Trophoblast cell (in vitro differentiated cells and primary cell): ENCODE measurements around the gene ATP6AP2.

Experiments
- DNase-seq, 2 donors: peaks; one replicate each; pipeline ENCODE4 v3.0.0-alpha.2; 2016
- H2AFZ ChIP-seq: 2 replicates; pipeline ENCODE4 v1.6.1; 2013; ENCODE audit warnings: low read length, moderate library complexity, mild to moderate bottlenecking; ENCODE audit not compliant: insufficient read depth, poor library complexity
- H2AK5ac ChIP-seq: 2 replicates; pipeline ENCODE4 v1.6.1; 2013; ENCODE audit warnings: mild to moderate bottlenecking, low read length
- H2BK120ac ChIP-seq: 2 replicates; pipeline ENCODE4 v1.6.1; 2013; ENCODE audit warnings: low read length, mild to moderate bottlenecking, moderate library complexity; ENCODE audit not compliant: insufficient read depth, poor library complexity
- H2BK12ac ChIP-seq: 2 replicates; pipeline ENCODE4 v1.6.1; 2013; ENCODE audit warnings: mild to moderate bottlenecking, low read length, moderate library complexity
- H2BK5ac ChIP-seq: 2 replicates; pipeline ENCODE4 v1.6.1; 2013; ENCODE audit warnings: low read length, low read depth, moderate library complexity, mild to moderate bottlenecking; ENCODE audit not compliant: poor library complexity
- H3K14ac ChIP-seq: 2 replicates; pipeline ENCODE4 v1.6.1; 2013; ENCODE audit warnings: mild to moderate bottlenecking, low read length
- H3K18ac ChIP-seq: 2 replicates; pipeline ENCODE4 v1.6.1; 2013; ENCODE audit warnings: mild to moderate bottlenecking, low read length
- H3K23ac ChIP-seq: 2 replicates; pipeline ENCODE4 v1.6.1; 2013; ENCODE audit warnings: low read length
- H3K27ac ChIP-seq: 2 replicates; pipeline ENCODE4 v1.5.1; 2013; ENCODE audit warnings: low read depth, mild to moderate bottlenecking, inconsistent platforms, low read length, moderate library complexity
- H3K27me3 ChIP-seq: 2 replicates; pipeline ENCODE4 v1.6.1; 2013; ENCODE audit warnings: inconsistent platforms, mild to moderate bottlenecking, low read length, moderate library complexity; ENCODE audit not compliant: insufficient read depth
- H3K36me3 ChIP-seq, 2 experiments: 1 replicate in 1 of 2; 2 replicates in 1 of 2; pipeline ENCODE4 v1.6.1; 2013; ENCODE audit warnings: low read length in 2 of 2, mild to moderate bottlenecking in 2 of 2, moderate library complexity in 1 of 2; ENCODE audit not compliant: insufficient read depth in 2 of 2, control insufficient read depth in 1 of 2
- H3K4ac ChIP-seq: 2 replicates; pipeline ENCODE4 v1.6.1; 2013; ENCODE audit warnings: low read depth, mild to moderate bottlenecking, low read length, moderate library complexity
- H3K4me1 ChIP-seq, 2 experiments: 1 replicate in 1 of 2; 2 replicates in 1 of 2; pipeline ENCODE4 v1.6.1; 2013; ENCODE audit warnings: low read length in 2 of 2, mild to moderate bottlenecking in 2 of 2, moderate library complexity in 1 of 2; ENCODE audit not compliant: insufficient read depth in 2 of 2, control insufficient read depth in 1 of 2
- H3K4me2 ChIP-seq: 2 replicates; pipeline ENCODE4 v1.6.1; 2013; ENCODE audit warnings: inconsistent platforms, mild to moderate bottlenecking, low read length, moderate library complexity
- H3K4me3 ChIP-seq: 2 replicates; pipeline ENCODE4 v1.5.1; 2013; ENCODE audit warnings: mild to moderate bottlenecking, low read depth, low read length, inconsistent platforms
- H3K79me1 ChIP-seq: one replicate; pipeline ENCODE4 v1.6.1; 2013; ENCODE audit warnings: low read length
- H3K79me2 ChIP-seq: 2 replicates; pipeline ENCODE4 v1.6.1; 2013; ENCODE audit warnings: low read length, mild to moderate bottlenecking; ENCODE audit not compliant: control insufficient read depth, insufficient read depth, poor library complexity
- H3K9ac ChIP-seq: 2 replicates; pipeline ENCODE4 v1.6.1; 2013; ENCODE audit warnings: mild to moderate bottlenecking, low read length
- H3K9me3 ChIP-seq: 2 replicates; pipeline ENCODE4 v1.6.1; 2013; ENCODE audit warnings: low read depth, mild to moderate bottlenecking, control low read depth, inconsistent platforms, low read length; ENCODE audit not compliant: insufficient read depth
- H4K12ac ChIP-seq: 2 replicates; pipeline ENCODE4 v1.6.1; 2013; ENCODE audit warnings: low read depth, mild to moderate bottlenecking, low read length, moderate library complexity
- H4K8ac ChIP-seq: 2 replicates; pipeline ENCODE4 v1.6.1; 2013; ENCODE audit warnings: low read depth, mild to moderate bottlenecking, low read length, moderate library complexity
- H4K91ac ChIP-seq: one replicate; pipeline ENCODE4 v1.6.1; 2013; ENCODE audit warnings: low read depth, mild to moderate bottlenecking, low read length, moderate library complexity
- WGBS: extraction: QIAGEN DNeasy Blood & Tissue Kit; methylation state at CpG from one replicate; pipeline ENCODE4 v1.1.7; 2013; ENCODE audit warnings: missing lambda C conversion rate; ENCODE audit not compliant: insufficient read length, insufficient coverage; ENCODE audit errors: extremely low coverage; 5-methylcytosine and 5-hydroxymethylcytosine counted together

ATP6AP2 gene

DNA sequence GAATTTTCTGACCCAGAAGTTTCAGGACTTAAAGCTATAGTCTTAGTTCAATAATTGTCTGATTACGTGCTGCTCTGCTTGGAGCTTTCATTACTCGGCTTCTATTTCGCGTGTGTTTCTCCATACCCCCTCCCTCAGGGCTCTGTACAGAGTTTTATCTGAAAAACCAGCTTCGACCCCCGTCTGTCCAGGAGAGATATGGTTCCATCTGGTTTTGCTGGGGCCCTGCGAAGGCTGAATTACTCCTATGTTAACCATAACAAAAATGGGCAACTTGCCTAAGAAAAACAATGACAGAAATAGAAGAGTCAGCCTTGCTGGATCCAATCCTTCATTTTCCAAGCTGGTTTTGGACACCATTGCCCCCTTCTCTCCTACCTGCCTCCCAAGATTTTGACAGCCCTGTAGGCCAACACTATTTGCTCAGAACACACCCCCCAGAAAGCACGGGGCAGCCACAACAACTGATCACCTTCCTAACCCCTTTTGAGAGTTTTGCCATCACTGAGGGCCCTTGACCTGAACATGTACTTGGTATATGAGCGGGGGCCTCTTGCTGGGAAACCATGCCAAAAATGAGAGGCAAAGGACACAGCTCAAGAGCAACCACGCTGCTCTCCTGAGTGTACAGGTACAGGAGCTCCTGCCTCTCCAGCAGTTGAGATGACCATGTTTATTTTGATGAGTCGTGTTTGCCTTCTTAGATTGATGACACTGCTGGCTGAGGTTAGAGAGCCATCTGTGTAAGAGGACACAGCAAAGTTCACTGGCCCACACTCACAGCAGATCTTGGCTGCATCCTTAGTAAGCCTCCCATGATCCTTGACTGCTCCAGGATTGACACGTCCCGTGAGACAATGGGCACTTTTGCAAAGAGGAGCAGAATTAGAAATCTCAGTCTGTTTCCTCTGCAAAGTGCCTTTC, 36.2 kb upstream of the ATP6AP2 start:
- H4K91ac ChIP-seq, result peak overlapping the region; percentile 61
- no peaks in the 10 kb centered on the region for H3K9me3 ChIP-seq
- no peak for DNase-seq
- H3K4ac ChIP-seq, result no peak overlapping the region
- H2AK5ac ChIP-seq, result no peak overlapping the region
- no peak overlapping the region for H3K23ac ChIP-seq
- H4K8ac ChIP-seq, result peak overlapping the region; percentile 49
- H3K36me3 ChIP-seq, result no peaks in the 10 kb centered on the region
- H2BK12ac ChIP-seq, result peak overlapping the region; percentile 36
- H3K79me2 ChIP-seq, result no peaks in the 10 kb centered on the region
- peak overlapping the region; percentile 73 for H2BK5ac ChIP-seq
- H3K4me2 ChIP-seq, result peak overlapping the region; percentile 47
- no peak overlapping the region for H3K4me3 ChIP-seq
- peak overlapping the region; percentile 57 for H4K12ac ChIP-seq
- peaks cover 10% of the 10 kb centered on the region in 2 experiments for H3K4me1 ChIP-seq
- no peak overlapping the region for H3K18ac ChIP-seq
- peak overlapping the region; percentile 62 for H3K27ac ChIP-seq
- H3K79me1 ChIP-seq, result peaks cover 4% of the 10 kb centered on the region
- H3K14ac ChIP-seq, result no peak overlapping the region
- no peak overlapping the region for H3K9ac ChIP-seq
- WGBS, result no CpG with 5 or more reads among the region's 13 CpGs
- no peak overlapping the region for H2AFZ ChIP-seq
- H2BK120ac ChIP-seq, result peak overlapping the region; percentile 22
- no peaks in the 10 kb centered on the region for H3K27me3 ChIP-seq

- H3K18ac ChIP-seq, result no peak overlapping the region
- H4K12ac ChIP-seq, result no peak overlapping the region
- H4K91ac ChIP-seq, result no peak overlapping the region
- no peak for DNase-seq
- no peaks in the 10 kb centered on the region for H3K36me3 ChIP-seq
- H3K4me1 ChIP-seq, result peaks cover 6 to 8% of the 10 kb centered on the region in 2 experiments
- H3K79me1 ChIP-seq, result peaks cover 4% of the 10 kb centered on the region
- no peak overlapping the region for H3K4ac ChIP-seq
- no peak overlapping the region for H4K8ac ChIP-seq
- H3K27me3 ChIP-seq, result no peaks in the 10 kb centered on the region
- H3K9me3 ChIP-seq, result no peaks in the 10 kb centered on the region
- no peaks in the 10 kb centered on the region for H3K79me2 ChIP-seq
- H3K23ac ChIP-seq, result no peak overlapping the region
- WGBS, result no CpG with 5 or more reads among the region's 2 CpGs
- H2BK120ac ChIP-seq, result no peak overlapping the region
- H3K4me3 ChIP-seq, result no peak overlapping the region
- no peak overlapping the region for H3K27ac ChIP-seq
- no peak overlapping the region for H3K9ac ChIP-seq
- no peak overlapping the region for H2AFZ ChIP-seq
- no peak overlapping the region for H3K4me2 ChIP-seq
- H3K14ac ChIP-seq, result no peak overlapping the region
- H2BK5ac ChIP-seq, result no peak overlapping the region
- H2AK5ac ChIP-seq, result no peak overlapping the region
- no peak overlapping the region for H2BK12ac ChIP-seq
Observed at GRCh38 chrX:40546870-40547269, 33.9 kb upstream of the ATP6AP2 start.

DNA sequence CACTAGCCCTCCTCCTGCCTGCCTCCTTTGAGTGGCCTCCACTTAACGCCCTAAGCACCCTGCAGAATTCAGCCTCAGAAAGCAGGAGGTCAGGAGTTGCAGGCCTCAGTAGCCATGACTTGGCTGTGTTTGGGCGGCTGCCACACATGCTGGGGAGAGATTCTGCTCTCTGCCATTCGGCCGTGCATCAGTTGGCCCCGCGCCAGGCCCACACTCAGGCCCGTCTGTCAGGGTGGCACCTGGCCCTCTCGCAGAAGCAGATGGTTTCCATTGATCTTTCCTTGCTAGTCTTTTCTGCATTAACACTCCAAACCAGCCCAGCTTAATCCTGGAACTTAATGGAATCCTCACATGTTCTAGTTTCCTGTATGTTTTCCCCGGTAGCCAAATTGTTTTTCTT, 30.7 kb upstream of the ATP6AP2 start:
- Histone ChIP-seq H2BK12ac (no peak overlapping the region), H2BK5ac (no peak overlapping the region), H3K4me2 (no peak overlapping the region), H3K23ac (no peak overlapping the region), H3K4me1 (no peaks in the 10 kb centered on the region), H2AK5ac (no peak overlapping the region), H3K9me3 (no peaks in the 10 kb centered on the region), H3K27me3 (no peaks in the 10 kb centered on the region), H3K79me2 (no peaks in the 10 kb centered on the region), H4K8ac (no peak overlapping the region), H3K14ac (no peak overlapping the region), H4K12ac (no peak overlapping the region), H2BK120ac (no peak overlapping the region), H3K18ac (no peak overlapping the region), H3K36me3 (no peaks in the 10 kb centered on the region), H3K27ac (no peak overlapping the region), H3K4me3 (no peak overlapping the region), H3K79me1 (no peaks in the 10 kb centered on the region), H4K91ac (no peak overlapping the region), H3K4ac (no peak overlapping the region), H3K9ac (no peak overlapping the region), H2AFZ (no peak overlapping the region)
- DNase-seq, result no peak
- WGBS, result no CpG with 5 or more reads among the region's 9 CpGs

DNA sequence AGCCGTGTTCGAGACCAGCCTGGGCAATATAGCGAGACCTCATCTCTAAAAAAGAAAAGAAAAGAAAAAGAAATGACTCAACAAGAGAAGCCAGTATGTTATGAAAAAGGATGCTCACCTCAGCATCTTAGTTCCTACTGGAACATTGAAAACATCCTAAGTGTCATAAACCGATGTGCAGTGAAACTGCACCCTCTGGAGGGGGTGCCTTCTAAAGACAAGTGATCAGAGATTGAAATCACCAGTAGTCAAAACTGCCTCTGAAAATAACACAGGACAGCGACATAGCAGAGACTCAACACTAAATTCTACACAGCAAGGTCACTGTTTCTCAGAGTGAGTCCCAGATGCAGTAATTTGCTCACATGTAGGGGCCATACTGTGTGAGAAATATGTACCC, 28.0 kb upstream of the ATP6AP2 start:
- Histone ChIP-seq H2AFZ (no peak overlapping the region), H2BK5ac (no peak overlapping the region)

More for the DNA sequence above, 28.0 kb upstream of the ATP6AP2 start:
- no peak overlapping the region for H3K18ac ChIP-seq
- no peak for DNase-seq
- H3K4ac ChIP-seq, result no peak overlapping the region
- H3K9ac ChIP-seq, result no peak overlapping the region
- no peak overlapping the region for H3K4me3 ChIP-seq
- H3K79me2 ChIP-seq, result no peaks in the 10 kb centered on the region
- no peaks in the 10 kb centered on the region for H3K4me1 ChIP-seq
- H3K4me2 ChIP-seq, result no peak overlapping the region
- no peak overlapping the region for H2AK5ac ChIP-seq
- no peak overlapping the region for H3K23ac ChIP-seq
- H3K27me3 ChIP-seq, result no peaks in the 10 kb centered on the region
- WGBS, result no CpG with 5 or more reads among the region's 5 CpGs
- H2BK120ac ChIP-seq, result no peak overlapping the region
- no peaks in the 10 kb centered on the region for H3K36me3 ChIP-seq
- no peaks in the 10 kb centered on the region for H3K79me1 ChIP-seq
- no peak overlapping the region for H4K8ac ChIP-seq
- no peaks in the 10 kb centered on the region for H3K9me3 ChIP-seq
- H3K27ac ChIP-seq, result no peak overlapping the region
- H4K91ac ChIP-seq, result no peak overlapping the region
- H2BK12ac ChIP-seq, result no peak overlapping the region
- H3K14ac ChIP-seq, result no peak overlapping the region
- no peak overlapping the region for H4K12ac ChIP-seq
